AG04449 (cell line): Measurements from ENCODE around the gene DAB1.

Source experiments
- CTCF ChIA-PET: fragments of 350-600 bp; formaldehyde crosslinking; extraction: SDS; loops from one replicate; lab custom pipeline; 2021; ENCODE audit warnings: antibody characterized with exemption; lab: Yijun Ruan, JAX
- POLR2A ChIA-PET: fragments of 400-600, 350-600 bp; formaldehyde crosslinking; extraction: SDS; loops from one replicate; lab custom pipeline; 2020; ENCODE audit warnings: antibody characterized with exemption, inconsistent platforms; lab: Yijun Ruan, JAX
- DNase-seq: peaks from one replicate; pipeline ENCODE4 v3.0.0-alpha.2; 2010; ENCODE audit warnings: low read depth, low spot score
- H3K4me3 ChIP-seq: 2 replicates; pipeline ENCODE4 v1.5.1; 2011; ENCODE audit warnings: low read depth, mild to moderate bottlenecking, control low read depth, low read length
- TF ChIP-seq, protein P1 (sequence below): IDR thresholded peaks from one replicate; pipeline ENCODE4 v1.5.1; 2011; ENCODE audit warnings: mild to moderate bottlenecking, moderate library complexity, low read length, control low read depth, inconsistent platforms; ENCODE audit not compliant: insufficient read depth; ENCODE audit errors: missing control alignments

The DAB1 gene

GRCh38 chr1:57255945-57256344, 167.9 kb downstream of the DAB1 start:
- H3K4me3 ChIP-seq = no peak overlapping the region
- DNase-seq = no peak
- ChIA-PET CTCF (no interaction called here), POLR2A (no interaction called here)
- TF ChIP-seq, protein P1, sequence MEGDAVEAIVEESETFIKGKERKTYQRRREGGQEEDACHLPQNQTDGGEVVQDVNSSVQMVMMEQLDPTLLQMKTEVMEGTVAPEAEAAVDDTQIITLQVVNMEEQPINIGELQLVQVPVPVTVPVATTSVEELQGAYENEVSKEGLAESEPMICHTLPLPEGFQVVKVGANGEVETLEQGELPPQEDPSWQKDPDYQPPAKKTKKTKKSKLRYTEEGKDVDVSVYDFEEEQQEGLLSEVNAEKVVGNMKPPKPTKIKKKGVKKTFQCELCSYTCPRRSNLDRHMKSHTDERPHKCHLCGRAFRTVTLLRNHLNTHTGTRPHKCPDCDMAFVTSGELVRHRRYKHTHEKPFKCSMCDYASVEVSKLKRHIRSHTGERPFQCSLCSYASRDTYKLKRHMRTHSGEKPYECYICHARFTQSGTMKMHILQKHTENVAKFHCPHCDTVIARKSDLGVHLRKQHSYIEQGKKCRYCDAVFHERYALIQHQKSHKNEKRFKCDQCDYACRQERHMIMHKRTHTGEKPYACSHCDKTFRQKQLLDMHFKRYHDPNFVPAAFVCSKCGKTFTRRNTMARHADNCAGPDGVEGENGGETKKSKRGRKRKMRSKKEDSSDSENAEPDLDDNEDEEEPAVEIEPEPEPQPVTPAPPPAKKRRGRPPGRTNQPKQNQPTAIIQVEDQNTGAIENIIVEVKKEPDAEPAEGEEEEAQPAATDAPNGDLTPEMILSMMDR = no peak

DNA sequence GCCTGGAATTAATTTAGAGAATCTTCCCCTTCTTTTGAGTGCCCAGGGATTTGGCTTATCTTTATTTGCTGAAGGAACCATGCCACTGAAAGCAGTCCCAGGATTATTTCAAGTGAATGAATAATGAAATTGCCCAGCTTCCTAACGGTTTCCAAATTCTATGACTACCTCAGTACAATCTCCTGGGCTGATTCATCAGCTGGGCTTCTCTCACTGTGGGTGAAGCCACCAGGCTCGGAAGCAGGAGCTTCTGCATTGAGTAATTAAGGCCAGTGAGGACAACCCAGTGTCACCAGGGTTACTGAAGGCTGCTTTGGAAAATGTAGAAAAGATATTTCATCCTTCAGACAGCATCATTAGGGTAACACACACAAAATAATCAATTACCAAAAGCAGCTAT, 169.8 kb downstream of the DAB1 start:
- ChIA-PET CTCF (no interaction called here), POLR2A (no interaction called here)
- TF ChIP-seq, protein P1 = no peak
- H3K4me3 ChIP-seq = no peak overlapping the region
- DNase-seq = no peak

DNA sequence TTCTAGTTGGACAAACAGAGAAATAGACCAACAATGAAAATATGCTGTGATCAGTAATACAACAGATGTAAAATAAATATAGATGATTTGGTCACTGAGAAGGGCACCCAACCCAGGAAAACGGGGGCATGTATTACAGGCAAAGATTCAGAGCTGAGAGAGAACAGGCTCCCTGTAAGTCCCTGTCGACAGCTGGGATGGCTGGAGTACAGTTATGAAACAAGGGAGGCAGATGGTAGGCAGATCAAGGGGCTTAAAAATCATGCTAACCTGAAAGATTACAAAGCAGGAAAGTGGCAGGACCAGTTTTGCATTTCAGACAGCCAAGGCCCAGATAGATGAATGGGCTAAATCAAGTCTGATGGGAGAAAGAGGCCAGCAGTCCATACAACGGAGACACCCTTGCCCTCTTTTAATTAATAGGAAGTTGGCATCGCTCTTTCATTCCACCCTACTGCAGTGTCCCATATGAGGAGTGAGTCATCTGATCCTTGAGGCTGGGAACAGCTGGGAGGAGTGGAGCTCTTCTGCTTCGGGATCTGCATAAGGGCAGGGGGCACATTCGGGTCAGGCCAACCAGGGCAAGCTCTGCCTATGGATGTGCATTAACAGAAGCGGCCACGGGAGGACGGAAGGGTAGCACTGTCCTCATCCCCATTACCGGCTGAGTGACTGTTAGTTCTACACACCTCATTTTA, 171.1 kb downstream of the DAB1 start:
- H3K4me3 ChIP-seq = no peak overlapping the region
- ChIA-PET POLR2A (no interaction called here), CTCF (no interaction called here)
- TF ChIP-seq, protein P1 = no peak
- no peak for DNase-seq

- CTCF ChIA-PET = no interaction called here
- POLR2A ChIA-PET = no interaction called here
- TF ChIP-seq, protein P1 = no peak
Observed at GRCh38 chr1:57250021-57250420, 173.8 kb downstream of the DAB1 start.

GRCh38 chr1:57249511-57249910, 174.3 kb downstream of the DAB1 start:
- ChIA-PET POLR2A (no interaction called here), CTCF (no interaction called here)
- TF ChIP-seq, protein P1 = no peak
- no peak for DNase-seq
- no peak overlapping the region for H3K4me3 ChIP-seq

More at GRCh38 chr1:57250021-57250420, 173.8 kb downstream of the DAB1 start:
- DNase-seq = no peak
- no peak overlapping the region for H3K4me3 ChIP-seq

DNA sequence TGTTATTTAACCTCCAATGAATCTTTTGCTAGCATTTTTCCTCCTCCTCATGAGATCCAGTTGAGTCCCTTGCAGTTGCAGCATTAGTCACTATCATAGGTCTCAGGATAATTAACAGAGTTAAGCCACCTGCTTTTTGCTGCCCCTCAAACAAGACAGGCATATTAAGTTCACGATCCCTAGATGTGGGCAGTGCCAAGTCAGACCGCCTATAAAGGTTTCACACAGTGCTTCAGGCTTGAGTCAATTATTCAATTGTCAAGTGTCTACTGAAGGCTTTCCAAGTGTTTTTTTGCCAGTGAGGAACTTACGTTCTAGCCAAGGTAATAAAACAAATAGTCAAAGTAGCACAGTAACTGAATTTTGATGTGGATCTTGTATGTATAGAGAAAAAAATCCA, 175.0 kb downstream of the DAB1 start:
- TF ChIP-seq, protein P1 = no peak
- ChIA-PET POLR2A (no interaction called here), CTCF (no interaction called here)
- no peak overlapping the region for H3K4me3 ChIP-seq
- no peak for DNase-seq
